KOPT-K1 (cell line): ENCODE measurements around the gene TBC1D8.

Source experiments
- H3K27ac ChIP-seq: fragments of 200-600 bp; sonication (generic); 2 replicates; pipeline ENCODE4 v1.5.1; 2016; ENCODE audit warnings: antibody characterized with exemption, mild to moderate bottlenecking, low read depth, low read length; ENCODE audit not compliant: poor library complexity, severe bottlenecking
- H3K36me3 ChIP-seq: fragments of 200-600 bp; sonication (generic); 2 replicates; pipeline ENCODE4 v1.5.1; 2017; ENCODE audit warnings: antibody characterized with exemption, mild to moderate bottlenecking, low read length, moderate library complexity; ENCODE audit not compliant: insufficient read depth
- H3K9me3 ChIP-seq: fragments of 200-600 bp; sonication (generic); 2 replicates; pipeline ENCODE4 v1.5.1; 2017; ENCODE audit warnings: antibody characterized with exemption, low read length, mild to moderate bottlenecking; ENCODE audit not compliant: insufficient read depth, poor library complexity, severe bottlenecking

The TBC1D8 gene

DNA sequence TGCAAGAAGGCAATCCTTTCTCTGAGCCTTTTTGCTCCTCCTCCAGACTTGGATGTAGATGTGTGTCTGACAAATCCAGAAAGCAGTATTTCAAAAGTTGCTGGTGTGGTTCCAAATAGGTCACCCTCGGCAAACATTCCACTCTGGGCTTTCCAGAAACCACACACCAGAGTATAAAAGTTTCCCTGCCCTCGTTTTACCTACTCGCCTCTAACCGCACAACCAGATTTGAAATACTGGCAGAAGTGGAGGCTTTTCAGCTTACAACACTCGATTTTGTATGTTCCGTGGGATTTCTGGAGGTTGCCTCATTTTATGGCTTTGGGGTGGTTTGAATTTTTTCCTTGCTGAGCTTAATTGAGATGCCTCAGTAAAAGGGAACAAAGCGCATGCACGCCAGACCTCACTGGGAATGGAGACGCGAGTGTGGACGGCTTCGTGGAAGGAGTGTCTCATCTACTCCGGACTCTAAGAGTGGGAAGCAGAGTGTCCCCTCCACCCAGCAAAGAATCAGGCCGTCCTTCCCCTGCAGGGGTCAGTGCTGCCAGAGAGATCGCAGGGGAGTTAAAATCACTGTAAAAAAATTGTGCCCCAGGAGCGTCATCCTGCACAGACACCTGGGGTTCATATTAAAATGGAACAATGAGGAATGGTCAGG is 193.1 kb downstream of the TBC1D8 start:
- Histone ChIP-seq H3K36me3 (no peaks in the 10 kb centered on the region), H3K9me3 (no peaks in the 10 kb centered on the region), H3K27ac (no peak overlapping the region)
